Measurements from ENCODE around the gene C2orf68. TPM values are rescaled to one million over a fixed set of nuclear protein-coding genes. Genes with fewer than 3 reads are reported as not detected.
A peak's percentile ranks its signal among the peaks of the same experiment; 100 is the strongest.

Gene C2orf68
- total and polyA plus RNA-seq, 2 of the 13 experiments (the other 11 are each of a cell fraction or from before 2014, with no cell fraction given) = 47.1 to 77.4 TPM

DNA sequence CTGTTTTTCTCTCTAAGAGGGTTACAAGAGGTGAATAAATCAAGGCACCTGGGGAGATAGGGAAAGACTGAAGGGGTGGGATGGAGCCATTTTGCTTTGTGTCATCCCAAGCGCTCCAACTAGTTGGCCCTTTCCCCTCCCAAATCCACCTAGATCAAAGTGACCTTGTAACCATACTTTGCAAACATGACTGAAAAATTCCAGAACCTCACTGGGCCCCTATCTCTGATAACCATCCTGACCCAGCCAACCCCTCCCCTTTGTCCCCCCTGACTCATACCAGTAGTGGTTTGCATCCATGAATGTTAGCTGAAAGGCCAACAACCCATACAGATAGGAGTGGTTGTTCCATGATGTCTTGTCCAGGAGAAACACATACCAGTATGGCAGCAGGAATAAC, 53.7 kb downstream of the C2orf68 start (continued):
- TF ChIP-seq, protein P1, sequence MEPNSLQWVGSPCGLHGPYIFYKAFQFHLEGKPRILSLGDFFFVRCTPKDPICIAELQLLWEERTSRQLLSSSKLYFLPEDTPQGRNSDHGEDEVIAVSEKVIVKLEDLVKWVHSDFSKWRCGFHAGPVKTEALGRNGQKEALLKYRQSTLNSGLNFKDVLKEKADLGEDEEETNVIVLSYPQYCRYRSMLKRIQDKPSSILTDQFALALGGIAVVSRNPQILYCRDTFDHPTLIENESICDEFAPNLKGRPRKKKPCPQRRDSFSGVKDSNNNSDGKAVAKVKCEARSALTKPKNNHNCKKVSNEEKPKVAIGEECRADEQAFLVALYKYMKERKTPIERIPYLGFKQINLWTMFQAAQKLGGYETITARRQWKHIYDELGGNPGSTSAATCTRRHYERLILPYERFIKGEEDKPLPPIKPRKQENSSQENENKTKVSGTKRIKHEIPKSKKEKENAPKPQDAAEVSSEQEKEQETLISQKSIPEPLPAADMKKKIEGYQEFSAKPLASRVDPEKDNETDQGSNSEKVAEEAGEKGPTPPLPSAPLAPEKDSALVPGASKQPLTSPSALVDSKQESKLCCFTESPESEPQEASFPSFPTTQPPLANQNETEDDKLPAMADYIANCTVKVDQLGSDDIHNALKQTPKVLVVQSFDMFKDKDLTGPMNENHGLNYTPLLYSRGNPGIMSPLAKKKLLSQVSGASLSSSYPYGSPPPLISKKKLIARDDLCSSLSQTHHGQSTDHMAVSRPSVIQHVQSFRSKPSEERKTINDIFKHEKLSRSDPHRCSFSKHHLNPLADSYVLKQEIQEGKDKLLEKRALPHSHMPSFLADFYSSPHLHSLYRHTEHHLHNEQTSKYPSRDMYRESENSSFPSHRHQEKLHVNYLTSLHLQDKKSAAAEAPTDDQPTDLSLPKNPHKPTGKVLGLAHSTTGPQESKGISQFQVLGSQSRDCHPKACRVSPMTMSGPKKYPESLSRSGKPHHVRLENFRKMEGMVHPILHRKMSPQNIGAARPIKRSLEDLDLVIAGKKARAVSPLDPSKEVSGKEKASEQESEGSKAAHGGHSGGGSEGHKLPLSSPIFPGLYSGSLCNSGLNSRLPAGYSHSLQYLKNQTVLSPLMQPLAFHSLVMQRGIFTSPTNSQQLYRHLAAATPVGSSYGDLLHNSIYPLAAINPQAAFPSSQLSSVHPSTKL (CRISPR knock-in tag; IDR thresholded peaks at IDR 0.05) = peak; percentile 65
- TF ChIP-seq, protein P2, sequence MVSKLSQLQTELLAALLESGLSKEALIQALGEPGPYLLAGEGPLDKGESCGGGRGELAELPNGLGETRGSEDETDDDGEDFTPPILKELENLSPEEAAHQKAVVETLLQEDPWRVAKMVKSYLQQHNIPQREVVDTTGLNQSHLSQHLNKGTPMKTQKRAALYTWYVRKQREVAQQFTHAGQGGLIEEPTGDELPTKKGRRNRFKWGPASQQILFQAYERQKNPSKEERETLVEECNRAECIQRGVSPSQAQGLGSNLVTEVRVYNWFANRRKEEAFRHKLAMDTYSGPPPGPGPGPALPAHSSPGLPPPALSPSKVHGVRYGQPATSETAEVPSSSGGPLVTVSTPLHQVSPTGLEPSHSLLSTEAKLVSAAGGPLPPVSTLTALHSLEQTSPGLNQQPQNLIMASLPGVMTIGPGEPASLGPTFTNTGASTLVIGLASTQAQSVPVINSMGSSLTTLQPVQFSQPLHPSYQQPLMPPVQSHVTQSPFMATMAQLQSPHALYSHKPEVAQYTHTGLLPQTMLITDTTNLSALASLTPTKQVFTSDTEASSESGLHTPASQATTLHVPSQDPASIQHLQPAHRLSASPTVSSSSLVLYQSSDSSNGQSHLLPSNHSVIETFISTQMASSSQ (IDR thresholded peaks at IDR 0.05; ENCODE audit: low read depth) = no peak
- TF ChIP-seq, protein P2 (CRISPR knock-in tag; IDR thresholded peaks at IDR 0.05; ENCODE audit: borderline replicate concordance) = peak; percentile 79; the same call in 1 of the 2 replicates
- TF ChIP-seq NCOA2 (CRISPR knock-in tag; IDR thresholded peaks at IDR 0.05) (peak; percentile 75; the same call in 1 of the 2 replicates), MZF1 (CRISPR knock-in tag; IDR thresholded peaks at IDR 0.05; ENCODE audit: borderline replicate concordance) (no peak), ZNF792 (CRISPR knock-in tag; IDR thresholded peaks at IDR 0.05) (peak; percentile 100), ZFX (CRISPR knock-in tag; IDR thresholded peaks at IDR 0.05; ENCODE audit: low read depth) (peak; percentile 24; the same call in 1 of the 2 replicates), ISL2 (CRISPR knock-in tag; IDR thresholded peaks at IDR 0.05) (peak; percentile 75), HDAC2 (CRISPR knock-in tag; IDR thresholded peaks at IDR 0.05) (0 out of 2 replicates have a peak, but pooled peaks have one; percentile 12), ZBTB2 (CRISPR knock-in tag; IDR thresholded peaks at IDR 0.05; ENCODE audit: low read depth) (no peak), JUNB (CRISPR knock-in tag; IDR thresholded peaks at IDR 0.05; ENCODE audit: borderline replicate concordance) (peak; percentile 14; the same call in 1 of the 2 replicates), FOSL2 (CRISPR knock-in tag; IDR thresholded peaks at IDR 0.05) (peak; percentile 90), HDAC1 (CRISPR knock-in tag; IDR thresholded peaks at IDR 0.05) (peak; percentile 59; the same call in 1 of the 2 replicates), THAP11 (CRISPR knock-in tag; IDR thresholded peaks at IDR 0.05) (0 out of 2 replicates have a peak, but pooled peaks have one; percentile 37), ZMYM4 (CRISPR knock-in tag; IDR thresholded peaks at IDR 0.05) (peak; percentile 66), RERE (CRISPR knock-in tag; IDR thresholded peaks at IDR 0.05; ENCODE audit: low read depth) (peak; percentile 47; the same call in 1 of the 2 replicates)
